PC-9 (cell line): ENCODE results near the gene AMOTL2. TPM values are rescaled to one million over a fixed set of nuclear protein-coding genes. Genes with fewer than 3 reads are reported as not detected.

ENCODE experiments used
- BruUV-seq: library from RNA; stranded (reverse); fragments of 400-500 nt; replicated peaks from 2 replicates; lab custom pipeline; 2021; lab: Mats Ljungman, UMichigan
- CTCF ChIA-PET: fragments of 300-600 bp; sonication (Branson Sonifier 250); formaldehyde crosslinking; loops from one replicate; lab custom pipeline; 2022; ENCODE audit warnings: antibody characterized with exemption; lab: Charles Lee
- POLR2A ChIA-PET: fragments of 300-600 bp; sonication (Branson Sonifier 250); formaldehyde crosslinking; loops from one replicate; lab custom pipeline; 2022; ENCODE audit warnings: antibody characterized with exemption; ENCODE audit not compliant: unreplicated experiment; lab: Charles Lee
- DNase-seq, 2 experiments: peaks; one replicate each; pipeline versions ENCODE4 v3.0.0 to v3.0.0-alpha.2; 2015 to 2022; ENCODE audit warnings: mixed read lengths in 1 of 2
- H2AFZ ChIP-seq: fragments of 200-600 bp; sonication (generic); 2 replicates; pipeline ENCODE4 v1.8.1; 2017; ENCODE audit warnings: antibody characterized with exemption
- H3F3A ChIP-seq: fragments of 200-600 bp; sonication (generic); 2 replicates; pipeline ENCODE4 v1.8.1; 2017; ENCODE audit warnings: antibody characterized with exemption, mild to moderate bottlenecking, low read depth; ENCODE audit not compliant: insufficient read depth
- H3K27ac ChIP-seq: fragments of 200-600 bp; sonication (generic); 2 replicates; pipeline ENCODE4 v1.6.1; 2016; ENCODE audit warnings: mixed run types
- H3K27me3 ChIP-seq: fragments of 200-600 bp; sonication (generic); 2 replicates; pipeline ENCODE4 v1.6.1; 2016; ENCODE audit warnings: low read depth, mixed run types; ENCODE audit not compliant: insufficient read depth
- H3K36me3 ChIP-seq: fragments of 200-600 bp; sonication (generic); 2 replicates; pipeline ENCODE4 v1.6.1; 2016; ENCODE audit warnings: low read depth, mixed run types
- H3K4me1 ChIP-seq: fragments of 200-600 bp; sonication (generic); replicated peaks from 2 replicates; pipeline ENCODE4 v1.6.1; 2016; ENCODE audit warnings: mixed run types; ENCODE audit not compliant: insufficient read depth
- H3K4me2 ChIP-seq: fragments of 200-600 bp; sonication (generic); 2 replicates; pipeline ENCODE4 v1.6.1; 2017; ENCODE audit warnings: mixed run types
- H3K4me3 ChIP-seq: fragments of 200-600 bp; sonication (generic); 2 replicates; pipeline ENCODE4 v1.6.1; 2016; ENCODE audit warnings: mixed run types
- H3K79me2 ChIP-seq: fragments of 200-600 bp; sonication (generic); 2 replicates; pipeline ENCODE4 v1.6.1; 2017; ENCODE audit warnings: low read depth, mixed run types
- H3K9me2 ChIP-seq: fragments of 200-600 bp; sonication (generic); 2 replicates; pipeline ENCODE4 v1.8.1; 2017; ENCODE audit warnings: mild to moderate bottlenecking; ENCODE audit not compliant: insufficient read depth
- H3K9me3 ChIP-seq: fragments of 200-600 bp; sonication (generic); 2 replicates; pipeline ENCODE4 v1.8.1; 2016; ENCODE audit warnings: low read depth; ENCODE audit not compliant: insufficient read depth
- H4K20me1 ChIP-seq: fragments of 200-600 bp; sonication (generic); 2 replicates; pipeline ENCODE4 v1.8.1; 2017; ENCODE audit not compliant: insufficient read depth
- CTCF ChIP-seq: fragments of 200-600 bp; sonication (generic); conservative IDR thresholded peaks from 2 replicates; pipeline ENCODE4 v1.6.1; 2017; ENCODE audit warnings: mixed run types, antibody characterized with exemption, mild to moderate bottlenecking, moderate library complexity
- EZH2 ChIP-seq: fragments of 200-600 bp; sonication (generic); IDR thresholded peaks from 2 replicates; pipeline ENCODE4 v1.8.0; 2017; ENCODE audit warnings: antibody characterized with exemption, low read depth
- intact Hi-C: fragments of 100-400 bp; cut with micrococcal nuclease; formaldehyde crosslinking; loops from one replicate; pipeline ENCODE4 v1.10.0; 2022; ENCODE audit not compliant: unreplicated experiment
- total RNA-seq: library from RNA; stranded (reverse); gene quantifications from 2 replicates; pipeline ENCODE4 v1.2.3, GENCODE V29; 2021

Gene AMOTL2
- total RNA-seq, 1 experiment from 2014 or later, result 147 TPM

- Histone ChIP-seq H3F3A (peaks cover 89% of the 10 kb centered on the region), H3K4me3 (no peak overlapping the region), H3K4me1 (peaks cover 93% of the 10 kb centered on the region), H3K27me3 (no peaks in the 10 kb centered on the region), H3K36me3 (peaks cover 42% of the 10 kb centered on the region), H3K27ac (peak overlapping the region; percentile 100), H2AFZ (no peak overlapping the region), H3K4me2 (peak overlapping the region; percentile 43), H3K9me3 (no peaks in the 10 kb centered on the region), H4K20me1 (no peaks in the 10 kb centered on the region), H3K79me2 (peaks cover 53% of the 10 kb centered on the region), H3K9me2 (no peaks in the 10 kb centered on the region)
- peak; percentile 60 to 65 for DNase-seq
- intact Hi-C loops, result loop anchor here (5.0 kb wide), 1 partner anchor 142 kb away; no protein-coding TSS in a partner anchor
- no TSS peak for BruUV-seq
- no peak for TF ChIP-seq EZH2
- TF ChIP-seq CTCF, result no peak
- ChIA-PET POLR2A (interaction anchor here (0.7 to 1.3 kb wide), 3 partner anchors 11 to 118 kb away, joined by 3 to 13 read pairs (median 5); partner anchors contain the start of gene AMOTL2), CTCF (no interaction called here)
These were observed 20.2 kb downstream of the AMOTL2 start for GRCh38 chr3:134353831-134354611.

DNA sequence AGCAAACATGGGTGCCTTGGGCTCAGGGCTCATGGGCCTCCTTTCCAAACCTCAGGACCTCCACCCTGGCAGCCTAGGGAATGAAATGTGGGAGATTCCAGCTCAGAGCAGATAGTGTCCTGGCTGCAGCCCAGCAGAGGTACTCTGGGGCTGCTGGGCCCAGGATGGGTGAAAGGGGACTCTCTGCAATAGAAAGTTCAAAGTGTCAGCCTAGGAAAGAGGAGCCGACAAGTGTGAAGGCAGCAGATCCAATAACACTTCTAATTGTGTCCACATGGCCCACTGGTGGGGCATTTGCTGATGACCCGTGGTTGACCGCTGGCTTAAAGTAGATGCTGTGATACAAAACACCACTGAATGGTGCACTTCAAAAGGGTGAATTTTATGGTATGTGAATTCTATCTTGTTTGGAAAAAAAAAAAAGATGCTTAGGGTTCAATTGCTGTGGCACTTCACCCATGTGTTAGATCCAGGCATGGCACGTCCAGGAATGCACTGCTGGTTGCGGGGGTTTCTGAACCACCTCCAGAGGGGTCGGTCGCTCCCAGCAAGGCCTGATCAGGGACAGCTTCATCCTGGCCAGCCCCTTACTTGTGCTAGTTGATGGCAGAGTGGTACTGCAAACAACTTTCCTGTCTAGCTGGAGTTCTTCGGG is 20.9 kb downstream of the AMOTL2 start:
- H3K4me2 ChIP-seq, result peak overlapping the region; percentile 43
- peaks cover 87% of the 10 kb centered on the region for H3F3A ChIP-seq
- TF ChIP-seq CTCF, result no peak
- TF ChIP-seq EZH2, result no peak
- peak overlapping the region; percentile 100 for H3K27ac ChIP-seq
- peaks cover 47% of the 10 kb centered on the region for H3K79me2 ChIP-seq
- CTCF ChIA-PET, result no interaction called here
- no peaks in the 10 kb centered on the region for H3K9me2 ChIP-seq
- H3K36me3 ChIP-seq, result peaks cover 36% of the 10 kb centered on the region
- peaks cover 93% of the 10 kb centered on the region for H3K4me1 ChIP-seq
- no TSS peak for BruUV-seq
- no peak overlapping the region for H2AFZ ChIP-seq
- POLR2A ChIA-PET, result interaction anchor here (1.1 kb wide), 1 partner anchor 21 kb away, joined by 3 read pairs; the partner anchor contains the start of gene AMOTL2
- no peaks in the 10 kb centered on the region for H3K9me3 ChIP-seq
- H4K20me1 ChIP-seq, result no peaks in the 10 kb centered on the region
- no peak for DNase-seq
- no peaks in the 10 kb centered on the region for H3K27me3 ChIP-seq
- intact Hi-C loops, result loop anchor here (5.0 kb wide), 1 partner anchor 141 kb away; no protein-coding TSS in a partner anchor
- no peak overlapping the region for H3K4me3 ChIP-seq

GRCh38 chr3:134352031-134352671 is 22.1 kb downstream of the AMOTL2 start:
- H3K36me3 ChIP-seq, result peaks cover 29% of the 10 kb centered on the region
- peaks cover 94% of the 10 kb centered on the region for H3K4me1 ChIP-seq
- no TSS peak for BruUV-seq
- H2AFZ ChIP-seq, result no peak overlapping the region
- H4K20me1 ChIP-seq, result no peaks in the 10 kb centered on the region
- DNase-seq, result peak; percentile 94 to 99
- peak overlapping the region; percentile 100 for H3K27ac ChIP-seq
- H3K79me2 ChIP-seq, result peaks cover 40% of the 10 kb centered on the region
- intact Hi-C loops, result loop anchor here (1.0 to 5.0 kb wide), 5 partner anchors 21 to 140 kb away; partner anchors contain the start of gene AMOTL2
- H3K4me3 ChIP-seq, result peak overlapping the region; percentile 24; the same call in 1 of the 2 replicates
- no peaks in the 10 kb centered on the region for H3K27me3 ChIP-seq
- CTCF ChIA-PET, result interaction anchor here (1.1 to 1.4 kb wide), 2 partner anchors 12 to 27 kb away, joined by 3 to 5 read pairs; no protein-coding TSS in a partner anchor
- POLR2A ChIA-PET, result interaction anchor here (0.6 to 2.6 kb wide), 8 partner anchors 12 to 132 kb away, joined by 3 to 23 read pairs (median 5); no protein-coding TSS in a partner anchor
- peak overlapping the region; percentile 79 for H3K4me2 ChIP-seq
- TF ChIP-seq EZH2 (no peak), CTCF (no peak)
- peaks cover under 1% of the 10 kb centered on the region; the same call in 1 of the 2 replicates for H3K9me3 ChIP-seq
- H3K9me2 ChIP-seq, result no peaks in the 10 kb centered on the region
- peaks cover 82% of the 10 kb centered on the region for H3F3A ChIP-seq
